Measurements from ENCODE around the gene GTF2F1. TPM values are rescaled to one million over a fixed set of nuclear protein-coding genes. Genes with fewer than 3 reads are reported as not detected.
"Not testable (repeated sequence)": the region's sequence is repeated elsewhere in the genome, so short reads cannot be mapped to it uniquely, and the experiment has no call there.

GTF2F1 gene
- total RNA-seq, 2 experiments from 2014 or later, result 64.7 to 77.4 TPM

DNA sequence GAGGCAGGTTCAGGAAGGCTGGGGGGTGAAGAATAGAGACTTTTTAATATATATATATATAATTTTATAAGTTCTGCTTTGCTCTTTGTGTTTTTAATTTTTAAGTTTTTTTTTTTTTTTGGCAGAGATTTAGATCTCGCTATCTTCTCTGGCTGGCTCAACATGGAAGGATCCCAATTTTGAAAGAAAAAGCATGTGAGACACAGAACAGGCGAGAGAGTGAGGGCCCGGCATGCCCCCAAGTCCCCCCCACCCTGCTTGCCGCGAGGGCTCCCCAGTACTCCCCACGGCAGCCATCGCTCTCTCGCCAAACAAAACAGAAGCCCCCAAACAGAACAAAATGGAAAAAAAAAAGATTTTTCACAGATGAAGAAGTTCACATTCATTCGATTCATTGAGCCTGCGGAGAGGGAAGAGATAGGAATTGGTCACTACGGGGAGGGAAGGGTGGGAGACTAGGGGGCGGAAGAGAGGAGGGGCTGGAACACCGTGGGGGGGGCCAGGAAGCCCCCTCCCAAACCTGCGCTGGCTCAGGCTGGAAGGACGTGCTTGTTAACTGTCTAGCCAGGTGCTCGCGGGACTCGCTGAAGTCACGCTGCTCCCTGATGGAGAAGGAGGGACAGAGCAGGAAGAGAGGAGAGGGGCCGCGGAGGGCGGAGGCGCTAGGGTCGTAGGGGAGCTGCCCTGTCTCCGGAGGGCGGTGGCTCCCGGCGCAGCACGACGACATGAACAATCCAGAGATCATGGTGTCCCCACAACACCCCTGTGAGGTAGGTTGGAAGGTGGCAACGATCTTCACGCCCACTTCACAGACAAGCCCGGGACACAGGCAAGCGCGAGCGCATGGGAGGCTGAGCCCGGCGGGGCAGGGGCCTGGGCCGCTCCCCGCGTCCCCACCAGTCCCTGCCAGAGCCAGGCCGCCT lies 21.0 kb upstream of the GTF2F1 start:
- ATAC-seq (no peak), DNase-seq (no peak)
- no peak overlapping the region for H3K27ac Mint-ChIP-seq
- CTCF ChIA-PET, result no interaction called here
- H3K4me1 Mint-ChIP-seq, result no peaks in the 10 kb centered on the region
- no peaks in the 10 kb centered on the region for H3K27me3 Mint-ChIP-seq
- H3K4me3 Mint-ChIP-seq, result no peak overlapping the region
- peaks cover 20% of the 10 kb centered on the region for H3K36me3 Mint-ChIP-seq
- H3K9me3 Mint-ChIP-seq (ENCODE audit: low read depth), result no peaks in the 10 kb centered on the region

DNA sequence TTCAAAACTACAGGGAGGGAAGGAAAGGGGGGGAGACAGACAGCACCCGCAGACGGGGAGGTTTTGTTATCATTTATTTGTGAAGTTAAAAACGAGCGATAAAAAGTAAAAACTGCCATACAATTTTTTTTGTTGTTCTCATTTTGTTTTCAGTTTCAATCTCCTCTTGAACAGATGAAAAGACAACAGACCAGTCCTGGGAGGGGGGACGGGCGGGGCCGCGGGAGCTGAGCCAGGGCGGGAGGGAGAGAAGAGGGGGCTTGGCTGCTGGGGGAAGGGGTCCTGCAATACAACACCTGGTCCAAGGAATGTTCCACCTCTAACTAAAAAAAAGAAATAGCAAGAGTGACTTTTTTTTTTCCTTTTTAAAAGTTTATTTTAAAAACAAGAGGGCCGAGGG lies 20.3 kb upstream of the GTF2F1 start:
- peaks cover 14% of the 10 kb centered on the region for H3K36me3 Mint-ChIP-seq
- no peaks in the 10 kb centered on the region for H3K9me3 Mint-ChIP-seq (ENCODE audit: low read depth)
- CTCF ChIA-PET, result no interaction called here
- no peaks in the 10 kb centered on the region for H3K27me3 Mint-ChIP-seq
- no peak overlapping the region for H3K27ac Mint-ChIP-seq
- no peak for DNase-seq
- ATAC-seq, result no peak
- H3K4me1 Mint-ChIP-seq, result no peaks in the 10 kb centered on the region
- no peak overlapping the region for H3K4me3 Mint-ChIP-seq

DNA sequence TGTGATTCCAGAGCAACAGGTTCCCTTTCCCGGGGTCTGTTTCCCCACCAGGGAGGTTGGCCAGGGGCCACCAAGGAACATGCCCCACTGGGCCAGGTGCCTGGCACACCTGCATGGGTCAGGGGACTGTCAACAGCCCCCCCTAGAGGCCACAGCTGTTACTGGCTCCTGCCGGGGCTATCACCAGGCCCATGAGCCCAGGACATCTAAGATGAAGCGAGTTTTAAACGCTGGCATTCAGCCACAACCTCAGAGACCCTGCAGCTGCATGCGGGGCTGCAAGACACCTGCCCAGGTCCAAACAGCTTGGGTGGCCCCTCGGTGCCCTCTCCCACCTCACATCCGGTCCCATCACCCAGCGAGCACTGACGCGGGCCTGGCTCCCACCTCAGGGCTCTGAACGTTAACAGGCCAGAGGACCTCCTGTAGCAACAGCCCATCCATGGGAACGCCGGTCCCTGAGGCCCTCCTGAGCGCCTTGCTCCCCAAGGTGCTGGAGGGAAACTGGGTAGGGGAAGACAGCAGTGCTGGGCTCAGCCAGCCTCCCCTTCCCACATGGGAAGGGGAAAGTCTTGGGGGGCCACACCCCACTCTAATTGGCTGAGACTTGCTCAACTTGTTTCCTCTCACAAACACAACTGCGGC lies 19.6 kb upstream of the GTF2F1 start:
- Mint-ChIP-seq H3K27ac (no peak overlapping the region), H3K27me3 (no peaks in the 10 kb centered on the region), H3K36me3 (peaks cover 12% of the 10 kb centered on the region), H3K4me1 (no peaks in the 10 kb centered on the region), H3K9me3 (ENCODE audit: low read depth) (no peaks in the 10 kb centered on the region), H3K4me3 (no peak overlapping the region)
- DNase-seq (peak; percentile 59), ATAC-seq (peak; percentile 68)
- CTCF ChIA-PET, result no interaction called here

- ATAC-seq (peak; percentile 15), DNase-seq (no peak)
- Mint-ChIP-seq H3K36me3 (peaks cover 10% of the 10 kb centered on the region), H3K4me1 (no peaks in the 10 kb centered on the region), H3K9me3 (ENCODE audit: low read depth) (no peaks in the 10 kb centered on the region), H3K4me3 (no peak overlapping the region), H3K27ac (no peak overlapping the region), H3K27me3 (no peaks in the 10 kb centered on the region)
- CTCF ChIA-PET, result interaction anchor here (1.1 kb wide), 1 partner anchor 32 kb away, joined by 3 read pairs; no protein-coding TSS in a partner anchor
These were observed 19.1 kb upstream of the GTF2F1 start for GRCh38 chr19:6412061-6412446.

DNA sequence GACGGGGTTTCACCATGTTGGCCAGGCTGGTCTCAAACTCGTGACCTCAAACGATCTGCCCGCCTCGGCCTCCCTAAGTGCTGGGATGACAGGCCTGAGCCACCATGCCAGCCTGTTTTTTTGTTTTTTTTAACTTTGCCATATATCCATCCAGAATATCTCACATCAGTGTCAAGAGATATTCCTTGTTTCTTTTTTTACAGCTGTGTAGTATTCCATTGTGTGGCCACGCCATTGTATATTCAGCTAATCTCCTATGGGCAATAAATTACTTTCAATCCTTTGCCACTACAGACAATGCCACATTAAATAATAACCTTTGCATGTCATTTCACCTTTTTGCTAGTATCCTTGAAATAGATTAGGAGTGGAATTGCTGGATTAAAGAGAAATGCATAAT lies 16.4 kb upstream of the GTF2F1 start:
- CTCF ChIA-PET, result interaction anchor here (1.2 kb wide), 1 partner anchor 15 kb away, joined by 4 read pairs; the partner anchor contains the start of gene KHSRP
- peaks cover 6% of the 10 kb centered on the region for H3K36me3 Mint-ChIP-seq
- H3K9me3 Mint-ChIP-seq (ENCODE audit: low read depth), result no peaks in the 10 kb centered on the region
- H3K27me3 Mint-ChIP-seq, result no peaks in the 10 kb centered on the region
- ATAC-seq (no peak), DNase-seq (no peak)
- H3K4me3 Mint-ChIP-seq, result no peak overlapping the region
- no peaks in the 10 kb centered on the region for H3K4me1 Mint-ChIP-seq
- H3K27ac Mint-ChIP-seq, result no peak overlapping the region

- Mint-ChIP-seq H3K9me3 (ENCODE audit: low read depth) (no peaks in the 10 kb centered on the region), H3K27ac (no peak overlapping the region), H3K4me1 (no peaks in the 10 kb centered on the region), H3K4me3 (no peak overlapping the region), H3K27me3 (no peaks in the 10 kb centered on the region), H3K36me3 (no peaks in the 10 kb centered on the region)
- no peak for DNase-seq
- CTCF ChIA-PET, result no interaction called here
- ATAC-seq, result no peak
These were observed 13.4 kb upstream of the GTF2F1 start for GRCh38 chr19:6406401-6406800.

DNA sequence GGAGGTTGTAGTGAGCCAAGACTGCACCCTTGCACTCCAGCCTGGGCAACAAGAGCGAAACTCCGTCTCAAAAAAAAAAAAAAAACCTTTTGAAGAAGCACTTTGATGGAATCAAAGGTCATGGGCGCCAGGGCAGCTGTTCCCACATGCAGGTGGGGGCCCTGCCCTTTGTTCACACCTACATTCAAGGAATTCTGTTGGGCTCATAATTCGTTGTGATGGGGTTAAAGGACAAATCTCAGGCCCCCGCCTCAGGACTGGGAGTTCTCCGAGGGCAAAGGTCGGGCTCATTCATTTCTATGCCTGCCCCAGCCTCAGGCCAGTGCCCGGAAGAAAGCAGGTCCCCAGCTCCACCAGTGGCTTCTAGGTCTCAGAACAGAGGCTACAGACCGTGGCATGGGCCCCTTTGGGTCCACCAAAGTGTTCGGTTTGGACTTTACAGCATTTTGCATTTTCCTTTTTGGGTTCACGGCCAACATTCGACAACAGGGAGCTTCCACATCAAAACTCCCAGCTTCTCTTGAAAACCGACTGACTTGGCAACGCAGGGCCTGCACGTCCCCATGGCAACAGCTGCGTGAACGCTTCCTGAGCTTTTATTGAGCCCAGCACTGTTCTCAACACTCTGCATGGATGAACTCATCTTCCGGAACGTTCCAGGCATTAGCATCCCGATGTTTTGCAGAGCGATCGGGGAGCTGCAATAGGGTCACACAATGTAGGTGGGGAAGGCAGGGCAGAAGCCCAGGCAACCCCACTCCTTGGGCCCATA lies 10.1 kb upstream of the GTF2F1 start:
- no peaks in the 10 kb centered on the region for H3K9me3 Mint-ChIP-seq (ENCODE audit: low read depth)
- H3K36me3 Mint-ChIP-seq, result no peaks in the 10 kb centered on the region
- no peaks in the 10 kb centered on the region for H3K27me3 Mint-ChIP-seq
- no peak for ATAC-seq
- H3K4me1 Mint-ChIP-seq, result peaks cover 2% of the 10 kb centered on the region
- CTCF ChIA-PET, result interaction anchor here (0.6 kb wide), 1 partner anchor 9 kb away, joined by 4 read pairs; no protein-coding TSS in a partner anchor
- DNase-seq, result no peak
- no peak overlapping the region for H3K4me3 Mint-ChIP-seq
- H3K27ac Mint-ChIP-seq, result no peak overlapping the region

DNA sequence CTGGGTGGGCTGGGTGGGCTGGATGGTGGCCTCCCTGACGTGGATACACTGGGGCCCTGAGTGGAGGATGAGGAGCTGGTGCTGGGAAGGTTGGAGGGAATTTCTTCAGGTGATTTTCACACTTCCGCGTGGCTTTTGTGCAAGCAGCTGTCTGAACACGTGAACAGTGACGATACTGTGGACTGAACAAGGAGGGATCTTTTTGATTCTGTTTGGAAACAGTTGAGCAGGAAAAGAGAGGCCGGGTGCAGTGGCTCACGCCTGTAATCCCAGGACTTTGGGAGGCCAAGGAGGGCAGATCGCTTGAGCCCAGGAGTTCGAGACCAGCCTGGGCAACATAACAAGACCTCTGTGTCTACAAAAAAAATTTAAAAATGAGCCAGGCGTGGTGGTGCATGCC lies 9.1 kb upstream of the GTF2F1 start:
- CTCF ChIA-PET, result no interaction called here
- no peaks in the 10 kb centered on the region for H3K27me3 Mint-ChIP-seq
- ATAC-seq (no peak), DNase-seq (no peak)
- no peak overlapping the region for H3K4me3 Mint-ChIP-seq
- H3K4me1 Mint-ChIP-seq, result peaks cover 2% of the 10 kb centered on the region
- no peaks in the 10 kb centered on the region for H3K36me3 Mint-ChIP-seq
- no peaks in the 10 kb centered on the region for H3K9me3 Mint-ChIP-seq (ENCODE audit: low read depth)
- no peak overlapping the region for H3K27ac Mint-ChIP-seq

GRCh38 chr19:6400062-6400944 lies 7.3 kb upstream of the GTF2F1 start:
- CTCF ChIA-PET; H3K36me3 Mint-ChIP-seq; H3K9me3 Mint-ChIP-seq (ENCODE audit: low read depth); H3K27ac Mint-ChIP-seq; ATAC-seq; H3K4me3 Mint-ChIP-seq; H3K4me1 Mint-ChIP-seq; DNase-seq; H3K27me3 Mint-ChIP-seq: not testable (repeated sequence)

GRCh38 chr19:6396305-6396704 lies 3.3 kb upstream of the GTF2F1 start:
- Mint-ChIP-seq H3K4me3 (no peak overlapping the region), H3K27ac (no peak overlapping the region), H3K4me1 (peaks cover 22% of the 10 kb centered on the region), H3K27me3 (no peaks in the 10 kb centered on the region), H3K9me3 (ENCODE audit: low read depth) (no peaks in the 10 kb centered on the region), H3K36me3 (peaks cover 10% of the 10 kb centered on the region)
- DNase-seq, result no peak
- CTCF ChIA-PET, result no interaction called here
- ATAC-seq, result no peak

DNA sequence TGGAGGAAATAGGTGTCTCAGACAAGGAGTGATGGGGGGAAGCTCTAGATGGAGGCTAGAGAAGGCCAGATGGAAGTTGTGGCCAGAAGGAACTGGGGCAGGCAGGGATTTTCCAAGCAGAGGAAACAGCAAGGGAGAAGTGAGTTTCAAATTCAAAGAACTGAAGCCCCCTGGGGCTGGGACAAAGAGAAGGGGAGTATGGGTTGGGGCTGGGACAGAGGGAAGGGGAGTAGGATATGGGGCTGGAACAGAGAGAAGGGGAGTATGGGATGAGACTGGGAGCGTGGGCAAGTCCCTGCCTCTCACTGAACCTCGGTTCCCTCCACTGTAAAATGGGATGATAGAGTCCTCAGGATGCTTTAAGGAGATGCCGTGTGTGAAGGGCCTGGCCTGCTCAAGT lies 1.9 kb upstream of the GTF2F1 start:
- H3K27me3 Mint-ChIP-seq, result no peaks in the 10 kb centered on the region
- H3K9me3 Mint-ChIP-seq (ENCODE audit: low read depth), result no peaks in the 10 kb centered on the region
- no peak overlapping the region for H3K27ac Mint-ChIP-seq
- peak overlapping the region; percentile 31 for H3K4me3 Mint-ChIP-seq
- no peak for ATAC-seq
- CTCF ChIA-PET, result interaction anchor here (0.7 kb wide), 1 partner anchor 9 kb away, joined by 4 read pairs; no protein-coding TSS in a partner anchor
- DNase-seq, result no peak
- peaks cover 26% of the 10 kb centered on the region for H3K4me1 Mint-ChIP-seq
- peaks cover 15% of the 10 kb centered on the region for H3K36me3 Mint-ChIP-seq

- CTCF ChIA-PET, result interaction anchor here (0.7 to 1.2 kb wide), 4 partner anchors 9 to 409 kb away, joined by 3 to 4 read pairs (median 3); no protein-coding TSS in a partner anchor
- peak overlapping the region; percentile 90 for H3K27ac Mint-ChIP-seq
- ATAC-seq, result no peak
- H3K4me3 Mint-ChIP-seq, result peak overlapping the region; percentile 91
- peaks cover 26% of the 10 kb centered on the region for H3K4me1 Mint-ChIP-seq
- peak; percentile 86 for DNase-seq
- peaks cover 18% of the 10 kb centered on the region for H3K36me3 Mint-ChIP-seq
- no peaks in the 10 kb centered on the region for H3K9me3 Mint-ChIP-seq (ENCODE audit: low read depth)
- no peaks in the 10 kb centered on the region for H3K27me3 Mint-ChIP-seq
These were observed 1.0 kb upstream of the GTF2F1 start for GRCh38 chr19:6393983-6394412.

Data from activated CD8-positive, alpha-beta memory T cell treated with anti-CD3 and anti-CD28 coated beads, Interleukin-2, amount 10 ng/mL, durations not matched to agents 7 days and 5 days (primary cell).